OCI-LY1 (cell line): ENCODE results near the gene RASAL3.

Source experiments
- CTCF ChIP-seq: fragments of 200-600 bp; sonication (generic), shearing (Covaris generic); IDR thresholded peaks from 2 replicates; pipeline ENCODE4 v1.5.1; 2017; ENCODE audit warnings: mild to moderate bottlenecking, antibody characterized with exemption, low read length, moderate library complexity, mixed read lengths
- EZH2 ChIP-seq: fragments of 200-600 bp; sonication (generic), shearing (Covaris generic); IDR thresholded peaks from 2 replicates; pipeline ENCODE4 v1.8.0; 2017; ENCODE audit warnings: borderline replicate concordance, mixed run types, mild to moderate bottlenecking, antibody characterized with exemption, low read length, moderate library complexity, mixed read lengths

- TF ChIP-seq CTCF (no peak), EZH2 (no peak)
These were observed 34.6 kb upstream of the RASAL3 start for GRCh38 chr19:15498910-15499309.
